Transverse colon (tissue), 3 donors: ENCODE data around the gene FBXO21.

Experiments
- EP300 ChIP-seq: sonication (generic); formaldehyde crosslinking; IDR thresholded peaks from one replicate; pipeline ENCODE4 v1.6.1; 2017; ENCODE audit warnings: antibody characterized with exemption, low read depth
- POLR2A ChIP-seq: fragments of 450-650 bp; IDR thresholded peaks from one replicate; pipeline ENCODE4 v1.6.1; 2016; ENCODE audit warnings: antibody characterized with exemption, mild to moderate bottlenecking, moderate library complexity
- TF ChIP-seq, protein P1 (sequence below), 5 experiments: fragments of 200-600 bp in 3 of 5; fragments of 450-650 bp in 2 of 5; sonication (generic) in 3 of 5; IDR thresholded peaks; 1 replicate in 2 of 5; 2 replicates in 3 of 5; pipeline ENCODE4 v1.5.1; 2016 to 2017; ENCODE audit warnings: antibody characterized with exemption in 5 of 5, inconsistent platforms in 3 of 5, mild to moderate bottlenecking in 2 of 5, moderate library complexity in 1 of 5

DNA sequence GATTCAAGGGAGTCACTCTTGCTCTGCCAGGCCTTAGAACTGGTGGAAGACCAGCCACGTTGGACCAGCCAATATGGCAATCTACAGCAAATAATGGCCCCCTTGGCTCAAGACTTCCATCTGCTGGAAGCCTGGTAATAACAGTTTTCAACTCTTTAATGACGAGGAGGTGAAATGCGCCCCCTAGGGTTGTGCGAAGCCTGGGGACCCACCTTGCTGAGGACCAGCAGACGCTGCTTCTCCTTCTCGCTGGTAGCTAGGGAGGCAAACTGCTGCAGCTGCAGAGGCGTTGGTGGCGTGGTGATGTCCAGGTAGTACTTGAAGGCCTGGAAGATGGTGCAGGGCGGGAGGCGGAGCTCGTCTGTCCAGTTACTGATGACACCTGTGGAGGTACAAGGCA, 41.5 kb upstream of the FBXO21 start:
- TF ChIP-seq, protein P1, sequence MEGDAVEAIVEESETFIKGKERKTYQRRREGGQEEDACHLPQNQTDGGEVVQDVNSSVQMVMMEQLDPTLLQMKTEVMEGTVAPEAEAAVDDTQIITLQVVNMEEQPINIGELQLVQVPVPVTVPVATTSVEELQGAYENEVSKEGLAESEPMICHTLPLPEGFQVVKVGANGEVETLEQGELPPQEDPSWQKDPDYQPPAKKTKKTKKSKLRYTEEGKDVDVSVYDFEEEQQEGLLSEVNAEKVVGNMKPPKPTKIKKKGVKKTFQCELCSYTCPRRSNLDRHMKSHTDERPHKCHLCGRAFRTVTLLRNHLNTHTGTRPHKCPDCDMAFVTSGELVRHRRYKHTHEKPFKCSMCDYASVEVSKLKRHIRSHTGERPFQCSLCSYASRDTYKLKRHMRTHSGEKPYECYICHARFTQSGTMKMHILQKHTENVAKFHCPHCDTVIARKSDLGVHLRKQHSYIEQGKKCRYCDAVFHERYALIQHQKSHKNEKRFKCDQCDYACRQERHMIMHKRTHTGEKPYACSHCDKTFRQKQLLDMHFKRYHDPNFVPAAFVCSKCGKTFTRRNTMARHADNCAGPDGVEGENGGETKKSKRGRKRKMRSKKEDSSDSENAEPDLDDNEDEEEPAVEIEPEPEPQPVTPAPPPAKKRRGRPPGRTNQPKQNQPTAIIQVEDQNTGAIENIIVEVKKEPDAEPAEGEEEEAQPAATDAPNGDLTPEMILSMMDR (IDR thresholded peaks at IDR 0.05), result no peak
- TF ChIP-seq EP300 (no peak), POLR2A (no peak)
